Fibroblast of lung (primary cell): Measurements from ENCODE around the gene SDCBP2. TPM values are rescaled to one million over a fixed set of nuclear protein-coding genes. Genes with fewer than 3 reads are reported as not detected.

Source experiments
- DNase-seq, 2 donors: peaks; one replicate each; pipeline versions ENCODE4 v3.0.0 to v3.0.0-alpha.2; 2010; ENCODE audit warnings: low read depth in 2 of 2
- H2AFZ ChIP-seq: 2 replicates; pipeline ENCODE4 v1.5.1; 2012; ENCODE audit warnings: low read length, control low read depth, inconsistent platforms
- H3K27ac ChIP-seq: 2 replicates; pipeline ENCODE4 v1.5.1; 2011; ENCODE audit warnings: low read length, control low read depth; ENCODE audit not compliant: insufficient read depth
- H3K27me3 ChIP-seq: 2 replicates; pipeline ENCODE4 v1.5.1; 2011; ENCODE audit warnings: mild to moderate bottlenecking, low read length; ENCODE audit not compliant: control insufficient read depth, insufficient read depth
- H3K36me3 ChIP-seq: 2 replicates; pipeline ENCODE4 v1.5.1; 2011; ENCODE audit warnings: low read length; ENCODE audit not compliant: control insufficient read depth, insufficient read depth
- H3K4me1 ChIP-seq: 2 replicates; pipeline ENCODE4 v1.5.1; 2011; ENCODE audit warnings: low read length; ENCODE audit not compliant: control insufficient read depth, insufficient read depth; ENCODE audit errors: extremely low read depth
- H3K4me2 ChIP-seq: 2 replicates; pipeline ENCODE4 v1.5.1; 2011; ENCODE audit warnings: low read length, control low read depth; ENCODE audit not compliant: insufficient read depth; ENCODE audit errors: extremely low read depth
- H3K4me3 ChIP-seq, 4 experiments: fragments of 200-600 bp in 1 of 4; sonication (generic) in 1 of 4; replicated peaks in 1 of 4; 2 replicates each; pipeline ENCODE4 v1.5.1; 2011 to 2016; ENCODE audit warnings: low read length in 4 of 4, low read depth in 3 of 4, mild to moderate bottlenecking in 3 of 4, control low read depth in 2 of 4, inconsistent platforms in 1 of 4, mixed read lengths in 1 of 4; ENCODE audit not compliant: insufficient read depth in 1 of 4; ENCODE audit errors: control extremely low read depth in 1 of 4
- H3K79me2 ChIP-seq: 2 replicates; pipeline ENCODE4 v1.5.1; 2012; ENCODE audit warnings: mild to moderate bottlenecking, low read length, inconsistent platforms; ENCODE audit not compliant: control insufficient read depth, insufficient read depth
- H3K9ac ChIP-seq: 2 replicates; pipeline ENCODE4 v1.5.1; 2011; ENCODE audit warnings: mild to moderate bottlenecking, low read length, control low read depth; ENCODE audit not compliant: insufficient read depth
- H3K9me3 ChIP-seq: 2 replicates; pipeline ENCODE4 v1.5.1; 2012; ENCODE audit warnings: low read depth, low read length; ENCODE audit not compliant: control insufficient read depth, insufficient read depth
- H4K20me1 ChIP-seq: 2 replicates; pipeline ENCODE4 v1.5.1; 2011; ENCODE audit warnings: low read length; ENCODE audit not compliant: control insufficient read depth, insufficient read depth; ENCODE audit errors: extremely low read depth
- CTCF ChIP-seq, 2 donors: IDR thresholded peaks in 1 of 2; conservative IDR thresholded peaks in 1 of 2; 1 replicate in 1 of 2; 2 replicates in 1 of 2; pipeline ENCODE4 v1.5.1; 2011 to 2012; ENCODE audit warnings: low read length in 2 of 2, control low read depth in 1 of 2, inconsistent platforms in 1 of 2, low read depth in 1 of 2, mild to moderate bottlenecking in 1 of 2
- EZH2 ChIP-seq: IDR thresholded peaks from 2 replicates; pipeline ENCODE4 v1.5.1; 2012; ENCODE audit warnings: low read length, control low read depth, mild to moderate bottlenecking; ENCODE audit errors: missing control alignments
- polyA plus RNA-seq, 2 donors: library from polyadenylated mRNA; depleted of rRNA in 1 of 2; stranded (reverse) in 1 of 2; unstranded in 1 of 2; fragments of >200 nt; gene quantifications; 2 replicates each; pipeline ENCODE4 v1.2.1, GENCODE V29; 2011 to 2012; ENCODE audit warnings: missing spikeins in 1 of 2
- total RNA-seq: library from RNA; depleted of rRNA; stranded (reverse); fragments of >200 nt; gene quantifications from 2 replicates; pipeline ENCODE4 v1.2.1, GENCODE V29; 2014

SDCBP2 gene
- total and polyA plus RNA-seq, 2 donors (not counting 1 experiment from before 2014, with no cell fraction given), result 0.78 to 2.1 TPM

- Histone ChIP-seq H4K20me1 (no peaks in the 10 kb centered on the region), H3K9me3 (no peaks in the 10 kb centered on the region), H3K27me3 (no peaks in the 10 kb centered on the region), H3K79me2 (no peaks in the 10 kb centered on the region), H3K9ac (no peak overlapping the region), H3K4me2 (peak overlapping the region; percentile 73), H2AFZ (peak overlapping the region; percentile 93), H3K36me3 (no peaks in the 10 kb centered on the region), H3K4me3 (peak overlapping the region; percentile 51 to 81 (median 64)), H3K27ac (peak overlapping the region; percentile 60), H3K4me1 (peaks cover 3% of the 10 kb centered on the region)
- DNase-seq, result peak in 1 of 2 donors; percentile 43
- TF ChIP-seq EZH2 (no peak), CTCF (conservative IDR thresholded peaks at IDR 0.05 in 1 of 2, IDR thresholded peaks at IDR 0.05 in 1 of 2; ENCODE audit: low read depth in 1 of 2, low read length in 2 of 2) (no peak)
Observed at GRCh38 chr20:1265226-1265915, 63.6 kb downstream of the SDCBP2 start.

- Histone ChIP-seq H3K36me3 (no peaks in the 10 kb centered on the region), H3K4me1 (peaks cover 3% of the 10 kb centered on the region), H3K9ac (no peak overlapping the region), H3K4me2 (no peak overlapping the region), H3K4me3 (no peak overlapping the region), H4K20me1 (no peaks in the 10 kb centered on the region), H3K79me2 (no peaks in the 10 kb centered on the region), H2AFZ (no peak overlapping the region), H3K9me3 (no peaks in the 10 kb centered on the region), H3K27ac (no peak overlapping the region), H3K27me3 (no peaks in the 10 kb centered on the region)
- TF ChIP-seq CTCF (conservative IDR thresholded peaks at IDR 0.05 in 1 of 2, IDR thresholded peaks at IDR 0.05 in 1 of 2; ENCODE audit: low read depth in 1 of 2, low read length in 2 of 2) (no peak), EZH2 (no peak)
- DNase-seq, result no peak
Observed at GRCh38 chr20:1264727-1265126, 64.2 kb downstream of the SDCBP2 start.

GRCh38 chr20:1263853-1264252 lies 65.1 kb downstream of the SDCBP2 start:
- no peak for TF ChIP-seq CTCF (conservative IDR thresholded peaks at IDR 0.05 in 1 of 2, IDR thresholded peaks at IDR 0.05 in 1 of 2; ENCODE audit: low read depth in 1 of 2, low read length in 2 of 2)
- TF ChIP-seq EZH2, result no peak
- H3K27me3 ChIP-seq, result no peaks in the 10 kb centered on the region
- no peaks in the 10 kb centered on the region for H3K9me3 ChIP-seq
- H4K20me1 ChIP-seq, result no peaks in the 10 kb centered on the region
- peaks cover 3% of the 10 kb centered on the region for H3K4me1 ChIP-seq
- H3K36me3 ChIP-seq, result no peaks in the 10 kb centered on the region
- H2AFZ ChIP-seq, result no peak overlapping the region
- H3K27ac ChIP-seq, result no peak overlapping the region
- DNase-seq, result peak; percentile 27 to 47
- no peak overlapping the region for H3K9ac ChIP-seq
- no peak overlapping the region for H3K4me2 ChIP-seq
- no peak overlapping the region for H3K4me3 ChIP-seq
- H3K79me2 ChIP-seq, result no peaks in the 10 kb centered on the region

Other genes with a start within 250 kb of the SDCBP2 start
- 16.4 and 26.4 TPM in 2 replicates for gene PSMF1, start 210.5 kb downstream of the SDCBP2 start, total RNA-seq
- 141 and 169 TPM in 2 replicates for gene PSMF1, start 210.5 kb downstream of the SDCBP2 start, polyA plus RNA-seq
- not detected in 2 replicates for gene TMEM74B, start 144.2 kb downstream of the SDCBP2 start, total RNA-seq
- gene TMEM74B, start 144.2 kb downstream of the SDCBP2 start, polyA plus RNA-seq, result not detected in 2 replicates
- under 0.01 TPM in 1 of 2 replicates, not detected in the other for gene C20orf202, start 125.7 kb downstream of the SDCBP2 start, total RNA-seq
- gene C20orf202, start 125.7 kb downstream of the SDCBP2 start, polyA plus RNA-seq, result not detected in 2 replicates
- gene RAD21L1, start 103.1 kb downstream of the SDCBP2 start, total RNA-seq, result 0.50 TPM in 1 of 2 replicates, not detected in the other
- gene RAD21L1, start 103.1 kb downstream of the SDCBP2 start, polyA plus RNA-seq, result 0.10 and 0.16 TPM in 2 replicates
- 9.5 and 18.5 TPM in 2 replicates for gene SNPH, start 62.8 kb downstream of the SDCBP2 start, total RNA-seq
- gene SNPH, start 62.8 kb downstream of the SDCBP2 start, polyA plus RNA-seq, result 0.85 and 1.3 TPM in 2 replicates
- gene FKBP1A, start 63.9 kb upstream of the SDCBP2 start, total RNA-seq, result 71.4 and 120 TPM in 2 replicates
- gene FKBP1A, start 63.9 kb upstream of the SDCBP2 start, polyA plus RNA-seq, result 440 and 556 TPM in 2 replicates
- 14.4 and 17.8 TPM in 2 replicates for gene NSFL1C, start 137.7 kb upstream of the SDCBP2 start, total RNA-seq
- 24.3 and 32.1 TPM in 2 replicates for gene NSFL1C, start 137.7 kb upstream of the SDCBP2 start, polyA plus RNA-seq
- not detected in 2 replicates for gene SIRPB2, start 162.3 kb upstream of the SDCBP2 start, total RNA-seq
- gene SIRPB2, start 162.3 kb upstream of the SDCBP2 start, polyA plus RNA-seq, result not detected in 2 replicates
- gene SIRPD, start 228.6 kb upstream of the SDCBP2 start, total RNA-seq, result not detected in 2 replicates
- gene SIRPD, start 228.6 kb upstream of the SDCBP2 start, polyA plus RNA-seq, result not detected in 2 replicates